GM13976 (cell line): ENCODE results near the gene TMEM187.

ENCODE experiments used
- DNase-seq: peaks from one replicate; pipeline ENCODE4 v3.0.0; 2012; ENCODE audit warnings: low spot score
- CTCF ChIP-seq: IDR thresholded peaks from 2 replicates; pipeline ENCODE4 v1.5.1; 2012; ENCODE audit warnings: borderline replicate concordance, mild to moderate bottlenecking; ENCODE audit not compliant: insufficient read depth; ENCODE audit errors: extremely low read depth, missing control alignments, control extremely low read depth
- in situ Hi-C: fragments of 300-500 bp; cut with MboI; formaldehyde crosslinking; loops from one replicate; pipeline ENCODE4 v1.12.0; 2022; ENCODE audit warnings: low sequenced_read_pairs, mixed read lengths, inconsistent platforms; ENCODE audit not compliant: unreplicated experiment

TMEM187 gene

DNA sequence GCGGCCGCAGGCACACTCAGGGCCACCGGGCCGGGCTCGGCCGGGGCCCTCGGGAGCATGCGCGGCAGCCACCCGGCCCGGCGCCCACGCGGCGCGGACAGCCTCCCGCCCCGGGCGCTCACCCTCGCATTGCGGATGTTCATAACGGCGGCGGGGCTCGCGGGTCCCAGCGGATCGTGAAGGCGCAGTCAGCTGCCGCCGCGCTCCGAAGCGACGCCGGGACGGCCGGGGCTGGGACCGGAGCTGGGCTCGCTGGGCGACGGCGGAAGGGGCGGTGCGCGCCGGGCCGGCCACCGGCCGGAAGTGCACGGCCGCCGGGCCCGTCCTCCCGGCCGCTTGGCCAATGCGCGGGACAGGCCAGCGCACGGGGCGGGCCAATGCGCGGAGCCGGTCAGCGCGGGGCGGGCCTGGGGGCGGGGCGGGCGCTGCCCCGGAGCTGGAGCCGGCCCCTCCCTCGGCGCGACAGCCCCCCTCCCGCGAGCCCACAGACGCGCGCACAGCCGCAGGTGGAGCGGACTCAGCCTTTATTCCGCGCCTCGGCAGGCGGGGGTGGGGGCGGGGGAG, 37.7 kb upstream of the TMEM187 start, which contains the start of gene NAA10:
Gene NAA10 (minus strand): TSS at position 276 of the 564 bp plus-strand sequence. CDS start 133 bp downstream, at position 143.
- in situ Hi-C loops: no loop called here
- TF ChIP-seq CTCF: no peak
- DNase-seq: peak; percentile 94

GRCh38 chrX:153935326-153935851, 37.2 kb upstream of the TMEM187 start:
- in situ Hi-C loops: no loop called here
- DNase-seq: no peak
- no peak for TF ChIP-seq CTCF

- in situ Hi-C loops: no loop called here
Observed at GRCh38 chrX:153937056-153937455, 35.5 kb upstream of the TMEM187 start.

DNA sequence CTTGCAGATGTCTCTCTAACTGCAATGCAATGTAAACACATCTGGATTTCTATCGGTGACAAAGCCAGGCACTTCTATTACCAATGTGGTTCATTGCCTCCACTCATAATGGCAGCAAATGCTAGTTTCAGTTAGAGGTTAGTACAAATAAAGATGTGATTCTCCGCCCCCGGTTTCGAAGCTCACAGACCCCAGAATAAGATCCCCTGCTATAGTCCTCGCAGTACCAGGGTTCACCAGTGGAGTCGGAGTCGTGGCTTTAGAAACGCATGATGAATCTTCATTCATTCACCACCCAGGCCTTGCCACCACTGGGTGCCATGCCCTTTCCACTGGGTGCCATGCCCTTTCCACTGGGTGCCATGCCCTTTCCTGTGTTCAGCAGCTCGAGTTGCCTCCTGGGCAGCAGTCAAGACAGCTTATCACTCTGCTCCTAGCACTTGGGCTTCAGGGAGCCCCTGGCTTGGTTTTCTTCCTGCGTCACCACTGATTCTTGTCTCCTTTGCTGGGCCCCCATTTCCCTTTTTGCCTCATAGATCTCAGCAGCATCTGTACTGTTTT, 34.2 kb upstream of the TMEM187 start:
- DNase-seq: no peak
- in situ Hi-C loops: no loop called here
- TF ChIP-seq CTCF: no peak

More at GRCh38 chrX:153937056-153937455, 35.5 kb upstream of the TMEM187 start:
- TF ChIP-seq CTCF: no peak
- no peak for DNase-seq

DNA sequence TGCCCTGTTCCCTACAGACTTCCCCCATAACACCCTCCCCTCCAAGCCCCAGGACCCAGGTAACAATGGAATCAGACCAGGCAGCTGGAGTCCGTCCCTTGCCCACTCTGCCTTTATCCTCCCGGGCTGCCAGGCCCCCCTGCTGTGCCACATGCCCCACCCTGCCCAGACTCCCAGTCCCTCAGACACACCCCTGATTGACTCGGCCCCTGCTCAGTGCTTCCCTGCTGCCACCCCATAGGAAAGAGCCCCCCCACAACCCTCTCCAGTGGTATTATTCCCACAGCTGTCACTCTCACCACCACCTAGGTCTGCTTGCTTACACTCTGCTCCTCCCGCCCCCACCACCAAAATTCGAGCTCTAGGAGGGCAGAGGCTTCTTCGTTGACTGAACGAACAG, 33.0 kb upstream of the TMEM187 start:
- in situ Hi-C loops: no loop called here
- no peak for TF ChIP-seq CTCF
- no peak for DNase-seq

DNA sequence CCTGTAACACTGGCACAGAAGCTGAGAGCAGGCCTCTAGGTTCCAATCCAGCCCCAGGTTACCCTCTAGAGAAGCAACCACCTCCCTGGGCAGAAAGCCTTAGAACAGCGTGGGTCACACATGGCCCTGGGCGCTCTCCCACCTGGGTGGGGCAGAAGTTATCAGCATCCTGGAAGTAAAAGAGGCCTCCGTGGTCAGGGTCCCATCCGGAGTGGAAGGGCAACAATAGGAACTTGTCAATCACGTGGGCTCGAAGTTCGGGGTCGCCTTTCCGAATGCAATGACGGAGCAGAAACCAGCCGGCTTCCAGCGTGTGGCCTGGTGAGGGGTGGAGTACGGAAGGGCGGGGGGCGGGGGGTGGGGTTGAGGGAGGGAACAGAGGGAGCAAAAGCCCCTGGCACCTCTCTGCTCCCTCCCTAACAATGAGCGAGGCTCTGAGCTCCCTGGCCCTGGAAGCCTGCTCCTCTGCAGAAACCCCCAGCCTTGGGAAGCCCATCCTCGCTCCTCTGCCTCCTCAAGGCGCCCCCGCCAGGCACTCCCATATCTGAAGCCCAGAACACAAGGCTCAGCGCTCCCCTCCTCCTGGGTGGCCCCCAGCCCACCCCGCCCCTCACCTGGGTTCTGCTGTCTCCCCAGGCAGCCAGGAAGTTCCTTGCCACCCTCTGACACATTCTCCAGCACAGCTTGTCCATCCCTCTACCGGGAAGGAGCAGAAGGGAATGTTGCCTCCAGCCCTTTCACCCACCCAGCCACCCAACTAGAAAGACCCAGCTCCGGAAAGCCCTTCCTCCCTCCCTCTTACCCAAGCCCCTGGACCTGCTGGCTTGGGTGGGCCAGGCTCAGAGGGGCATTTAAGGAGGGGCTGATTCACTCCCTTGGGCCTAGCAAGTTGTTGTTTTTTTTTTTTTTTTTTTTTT, 31.0 kb upstream of the TMEM187 start:
- TF ChIP-seq CTCF: no peak
- in situ Hi-C loops: no loop called here
- no peak for DNase-seq
